A673 (cell line): ENCODE results near the gene GRIK5. TPM values are rescaled to one million over a fixed set of nuclear protein-coding genes. Genes with fewer than 3 reads are reported as not detected.

Source experiments
- BruUV-seq: library from RNA; stranded (reverse); fragments of 400-500 nt; replicated peaks from 2 replicates; lab custom pipeline; 2021; lab: Mats Ljungman, UMichigan
- CTCF ChIA-PET: fragments of 300-600 bp; sonication (Branson Sonifier 250); formaldehyde crosslinking; loops from one replicate; lab custom pipeline; 2022; ENCODE audit warnings: antibody characterized with exemption; lab: Charles Lee
- POLR2A ChIA-PET: fragments of 300-600 bp; sonication (Branson Sonifier 250); formaldehyde crosslinking; loops from one replicate; lab custom pipeline; 2022; ENCODE audit warnings: antibody characterized with exemption; ENCODE audit not compliant: low non-redundant PET; lab: Charles Lee
- DNase-seq: peaks from one replicate; pipeline ENCODE4 v3.0.0-alpha.2; 2015; ENCODE audit warnings: low spot score
- H3K27ac ChIP-seq: fragments of 200-600 bp; sonication (generic); 2 replicates; pipeline ENCODE4 v1.5.1; 2016; ENCODE audit warnings: mixed run types, low read depth, mild to moderate bottlenecking, mixed read lengths, antibody characterized with exemption, low read length; ENCODE audit not compliant: poor library complexity, severe bottlenecking
- H3K27me3 ChIP-seq: fragments of 200-600 bp; sonication (generic); replicated peaks from 2 replicates; pipeline ENCODE4 v1.6.1; 2017; ENCODE audit warnings: mixed run types, low read depth, mild to moderate bottlenecking, mixed read lengths, antibody characterized with exemption, low read length; ENCODE audit not compliant: insufficient read depth, poor library complexity
- H3K36me3 ChIP-seq: fragments of 200-600 bp; sonication (generic); 2 replicates; pipeline ENCODE4 v1.6.1; 2016; ENCODE audit warnings: mixed run types, mild to moderate bottlenecking, mixed read lengths, antibody characterized with exemption, low read length; ENCODE audit not compliant: insufficient read depth, poor library complexity, severe bottlenecking
- H3K4me1 ChIP-seq: fragments of 200-600 bp; sonication (generic); 2 replicates; pipeline ENCODE4 v1.6.1; 2017; ENCODE audit warnings: mixed run types, mild to moderate bottlenecking, mixed read lengths, antibody characterized with exemption, low read length; ENCODE audit not compliant: insufficient read depth, poor library complexity, severe bottlenecking
- H3K4me3 ChIP-seq: fragments of 200-600 bp; sonication (generic); 2 replicates; pipeline ENCODE4 v1.5.1; 2016; ENCODE audit warnings: low read depth, mixed run types, mild to moderate bottlenecking, mixed read lengths, low read length; ENCODE audit not compliant: poor library complexity, severe bottlenecking
- H3K9me3 ChIP-seq: fragments of 200-600 bp; sonication (generic); 2 replicates; pipeline ENCODE4 v1.6.1; 2016; ENCODE audit warnings: mixed run types, low read depth, mild to moderate bottlenecking, mixed read lengths, antibody characterized with exemption, low read length; ENCODE audit not compliant: poor library complexity, severe bottlenecking
- CTCF ChIP-seq: fragments of 300-800, 200-600 bp; sonication (generic); conservative IDR thresholded peaks from 2 replicates; pipeline ENCODE4 v1.5.1; 2017; ENCODE audit warnings: low read depth, mild to moderate bottlenecking, antibody characterized with exemption, low read length, moderate library complexity, mixed read lengths
- EZH2 ChIP-seq: fragments of 200-600 bp; sonication (generic); IDR thresholded peaks from 2 replicates; pipeline ENCODE4 v1.6.1; 2017; ENCODE audit warnings: borderline replicate concordance, low read depth, mild to moderate bottlenecking, mixed read lengths, antibody characterized with exemption, low read length; ENCODE audit not compliant: poor library complexity, severe bottlenecking
- intact Hi-C: fragments of 100-400 bp; cut with micrococcal nuclease; formaldehyde crosslinking; loops from one replicate; pipeline ENCODE4 v1.10.0; 2022; ENCODE audit not compliant: unreplicated experiment
- total RNA-seq: library from RNA; stranded (reverse); gene quantifications from 2 replicates; pipeline ENCODE4 v1.2.3, GENCODE V29; 2021

GRIK5 gene
- total RNA-seq, 1 experiment from 2014 or later, result 24.0 TPM

- Histone ChIP-seq H3K4me1 (peaks cover 16% of the 10 kb centered on the region), H3K27ac (no peak overlapping the region), H3K4me3 (no peak overlapping the region), H3K36me3 (peaks cover 14% of the 10 kb centered on the region), H3K9me3 (no peaks in the 10 kb centered on the region), H3K27me3 (no peaks in the 10 kb centered on the region)
- intact Hi-C loops, result no loop called here
- ChIA-PET CTCF (no interaction called here), POLR2A (no interaction called here)
- TF ChIP-seq CTCF, result no peak
- no peak for TF ChIP-seq EZH2
- DNase-seq, result no peak
- no TSS peak for BruUV-seq
These were observed 2.6 kb downstream of the GRIK5 start for GRCh38 chr19:42067315-42067888.

GRCh38 chr19:42066075-42066754, 3.8 kb downstream of the GRIK5 start:
- POLR2A ChIA-PET, result no interaction called here
- intact Hi-C loops, result no loop called here
- H3K27me3 ChIP-seq, result no peaks in the 10 kb centered on the region
- H3K27ac ChIP-seq, result no peak overlapping the region
- no peak overlapping the region for H3K4me3 ChIP-seq
- H3K36me3 ChIP-seq, result peaks cover 22% of the 10 kb centered on the region
- peak; percentile 36 for DNase-seq
- H3K4me1 ChIP-seq, result peaks cover 16% of the 10 kb centered on the region
- TF ChIP-seq CTCF (no peak), EZH2 (no peak)
- no TSS peak for BruUV-seq
- CTCF ChIA-PET, result no interaction called here
- no peaks in the 10 kb centered on the region for H3K9me3 ChIP-seq

- H3K4me3 ChIP-seq, result no peak overlapping the region
- no peaks in the 10 kb centered on the region for H3K27me3 ChIP-seq
- POLR2A ChIA-PET, result no interaction called here
- H3K36me3 ChIP-seq, result peaks cover 22% of the 10 kb centered on the region
- H3K9me3 ChIP-seq, result no peaks in the 10 kb centered on the region
- CTCF ChIA-PET, result no interaction called here
- no TSS peak for BruUV-seq
- H3K27ac ChIP-seq, result no peak overlapping the region
- DNase-seq, result no peak
- TF ChIP-seq EZH2 (no peak), CTCF (no peak)
- intact Hi-C loops, result no loop called here
- H3K4me1 ChIP-seq, result peaks cover 12% of the 10 kb centered on the region
These were observed 4.5 kb downstream of the GRIK5 start for GRCh38 chr19:42065511-42065910.
